ENCODE results near the gene CECR2. TPM values are rescaled to one million over a fixed set of nuclear protein-coding genes. Genes with fewer than 3 reads are reported as not detected.

CECR2 gene
- total and polyA plus RNA-seq, 2 donors from 2014 or later = 0.58 to 3.4 TPM

- H3K4me1 ChIP-seq (ENCODE audit: control insufficient read depth in 2 of 3, insufficient read depth in 2 of 3, low read depth in 1 of 3, low read length in 3 of 3) = no peaks in the 10 kb centered on the region
- FAIRE-seq (no peak), DNase-seq (peak in 1 of 5 donors; percentile 16)
- H3K9ac ChIP-seq (ENCODE audit: low read length in 3 of 3) = no peak overlapping the region
- peaks cover 0 to 8% (median 6%) of the 10 kb centered on the region in 3 donors for H3K9me3 ChIP-seq (ENCODE audit: control insufficient read depth in 2 of 3, insufficient read depth in 1 of 3, low read length in 3 of 3)
- no peak overlapping the region for H3K27ac ChIP-seq (ENCODE audit: low read depth in 2 of 2, low read length in 2 of 2)
- no peaks in the 10 kb centered on the region for H3K36me3 ChIP-seq (ENCODE audit: control insufficient read depth in 2 of 3, insufficient read depth in 3 of 3, low read length in 3 of 3)
- intact Hi-C loops (cut with DNase I) = no loop called here
- H3K4me3 ChIP-seq (ENCODE audit: low read length in 3 of 3) = no peak overlapping the region
- TF ChIP-seq, protein P1, sequence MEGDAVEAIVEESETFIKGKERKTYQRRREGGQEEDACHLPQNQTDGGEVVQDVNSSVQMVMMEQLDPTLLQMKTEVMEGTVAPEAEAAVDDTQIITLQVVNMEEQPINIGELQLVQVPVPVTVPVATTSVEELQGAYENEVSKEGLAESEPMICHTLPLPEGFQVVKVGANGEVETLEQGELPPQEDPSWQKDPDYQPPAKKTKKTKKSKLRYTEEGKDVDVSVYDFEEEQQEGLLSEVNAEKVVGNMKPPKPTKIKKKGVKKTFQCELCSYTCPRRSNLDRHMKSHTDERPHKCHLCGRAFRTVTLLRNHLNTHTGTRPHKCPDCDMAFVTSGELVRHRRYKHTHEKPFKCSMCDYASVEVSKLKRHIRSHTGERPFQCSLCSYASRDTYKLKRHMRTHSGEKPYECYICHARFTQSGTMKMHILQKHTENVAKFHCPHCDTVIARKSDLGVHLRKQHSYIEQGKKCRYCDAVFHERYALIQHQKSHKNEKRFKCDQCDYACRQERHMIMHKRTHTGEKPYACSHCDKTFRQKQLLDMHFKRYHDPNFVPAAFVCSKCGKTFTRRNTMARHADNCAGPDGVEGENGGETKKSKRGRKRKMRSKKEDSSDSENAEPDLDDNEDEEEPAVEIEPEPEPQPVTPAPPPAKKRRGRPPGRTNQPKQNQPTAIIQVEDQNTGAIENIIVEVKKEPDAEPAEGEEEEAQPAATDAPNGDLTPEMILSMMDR (IDR thresholded peaks at IDR 0.05; ENCODE audit: borderline replicate concordance, extremely low read depth, insufficient read depth) = no peak
- no peaks in the 10 kb centered on the region for H3K27me3 ChIP-seq (ENCODE audit: control insufficient read depth, insufficient read depth, low read length)
Measured at GRCh38 chr22:17381192-17381913, 12.1 kb downstream of the CECR2 start.

DNA sequence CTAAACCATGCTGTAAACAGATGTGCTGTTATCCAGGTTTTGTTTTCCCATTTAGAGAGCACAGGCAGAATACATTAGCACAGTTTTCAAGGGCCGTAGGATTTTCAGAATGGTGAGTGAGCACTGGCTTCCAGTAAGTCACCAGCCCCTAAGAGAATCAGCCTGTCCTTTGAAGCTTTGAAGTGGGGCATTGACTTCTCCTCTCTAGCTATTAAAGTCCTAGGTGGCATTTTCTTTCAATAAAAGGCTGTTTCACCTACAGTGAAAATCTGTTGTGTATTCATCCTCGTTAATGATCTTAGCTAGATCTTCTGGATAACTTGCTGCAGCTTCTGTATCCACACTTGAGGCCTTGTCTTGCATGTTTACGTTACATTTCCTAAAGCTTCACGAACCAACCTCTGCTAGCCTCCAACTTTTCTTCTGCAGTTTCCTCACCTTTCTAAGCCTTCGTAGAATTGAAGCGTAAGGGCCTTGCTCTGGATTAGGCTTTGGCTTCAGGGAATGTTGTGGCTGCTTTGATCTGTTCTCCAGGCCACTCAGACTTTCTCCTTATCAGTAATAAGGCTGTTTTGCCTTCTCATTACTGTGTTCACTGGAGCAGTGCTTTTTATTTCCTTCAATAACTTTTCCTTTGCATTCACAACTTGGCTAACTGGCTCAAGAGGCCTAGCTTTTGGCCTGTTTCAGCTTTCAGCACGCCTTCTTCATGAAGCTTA is 15.5 kb downstream of the CECR2 start:
- peak in 3 of 5 donors; percentile 11 to 49 (median 46) for DNase-seq

GRCh38 chr22:17387356-17387755 is 18.1 kb downstream of the CECR2 start:
- Histone ChIP-seq H3K27ac (ENCODE audit: low read depth in 2 of 2, low read length in 2 of 2) (no peak overlapping the region), H3K36me3 (ENCODE audit: control insufficient read depth in 2 of 3, insufficient read depth in 3 of 3, low read length in 3 of 3) (no peaks in the 10 kb centered on the region), H3K4me1 (ENCODE audit: control insufficient read depth in 2 of 3, insufficient read depth in 2 of 3, low read depth in 1 of 3, low read length in 3 of 3) (no peaks in the 10 kb centered on the region), H3K9ac (ENCODE audit: low read length in 3 of 3) (no peak overlapping the region), H3K4me3 (ENCODE audit: low read length in 3 of 3) (no peak overlapping the region), H3K9me3 (ENCODE audit: control insufficient read depth in 2 of 3, insufficient read depth in 1 of 3, low read length in 3 of 3) (peaks cover 0 to 8% (median 6%) of the 10 kb centered on the region in 3 donors), H3K27me3 (ENCODE audit: control insufficient read depth, insufficient read depth, low read length) (no peaks in the 10 kb centered on the region)
- no peak for FAIRE-seq
- intact Hi-C loops (cut with DNase I) = no loop called here
- peak in 3 of 5 donors; percentile 17 to 34 (median 22) for DNase-seq
- TF ChIP-seq, protein P1 (IDR thresholded peaks at IDR 0.05; ENCODE audit: borderline replicate concordance, extremely low read depth, insufficient read depth) = no peak

More for the DNA sequence above, 15.5 kb downstream of the CECR2 start:
- Histone ChIP-seq H3K9me3 (ENCODE audit: control insufficient read depth in 2 of 3, insufficient read depth in 1 of 3, low read length in 3 of 3) (peaks cover 0 to 8% (median 6%) of the 10 kb centered on the region in 3 donors), H3K4me3 (ENCODE audit: low read length in 3 of 3) (no peak overlapping the region), H3K27ac (ENCODE audit: low read depth in 2 of 2, low read length in 2 of 2) (no peak overlapping the region), H3K4me1 (ENCODE audit: control insufficient read depth in 2 of 3, insufficient read depth in 2 of 3, low read depth in 1 of 3, low read length in 3 of 3) (no peaks in the 10 kb centered on the region), H3K27me3 (ENCODE audit: control insufficient read depth, insufficient read depth, low read length) (no peaks in the 10 kb centered on the region), H3K36me3 (ENCODE audit: control insufficient read depth in 2 of 3, insufficient read depth in 3 of 3, low read length in 3 of 3) (no peaks in the 10 kb centered on the region), H3K9ac (ENCODE audit: low read length in 3 of 3) (no peak overlapping the region)
- FAIRE-seq = no peak
- TF ChIP-seq, protein P1 (IDR thresholded peaks at IDR 0.05; ENCODE audit: borderline replicate concordance, extremely low read depth, insufficient read depth) = no peak
- intact Hi-C loops (cut with DNase I) = no loop called here
